ENCODE data around the gene PABPC4L. TPM values are rescaled to one million over a fixed set of nuclear protein-coding genes. Genes with fewer than 3 reads are reported as not detected.

Gene PABPC4L
- 5.5 and 7.8 TPM in 2 replicates for total RNA-seq

GRCh38 chr4:134201216-134202161, at the start of gene PABPC4L:
TSS of gene PABPC4L (minus strand) at chr4:134201789. CDS start at chr4:134201019, 770 bp downstream.

